GM19438 (cell line): Measurements from ENCODE around the gene DNAL4.

Experiments used
- ATAC-seq: cut with Tn5 transposase; IDR thresholded peaks from one replicate; pipeline ENCODE4 v1.9.1; 2021; ENCODE audit warnings: low read depth; ENCODE audit not compliant: unreplicated experiment

DNAL4 gene

DNA sequence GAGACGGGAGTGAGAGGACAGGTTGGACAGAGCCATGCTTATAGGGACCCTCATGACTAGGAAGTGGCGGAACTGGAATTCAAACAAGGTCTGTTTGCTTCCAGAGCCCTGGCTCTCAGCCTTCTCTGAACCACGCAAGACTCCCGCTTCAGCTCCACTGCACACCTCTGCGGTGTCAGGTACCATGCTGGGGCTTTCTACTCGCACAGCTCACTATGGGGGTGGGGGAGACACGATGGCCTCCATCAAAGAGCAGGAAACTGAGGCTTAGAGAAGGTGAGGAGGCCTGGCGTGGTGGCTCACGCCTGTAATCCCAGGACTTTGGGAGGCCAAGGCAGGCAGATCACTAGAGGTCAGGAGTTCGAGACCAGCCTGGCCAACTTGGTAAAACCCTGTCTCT, 52.4 kb downstream of the DNAL4 start:
- ATAC-seq, result no peak

GRCh38 chr22:38741166-38741565, 52.8 kb downstream of the DNAL4 start:
- ATAC-seq, result no peak

DNA sequence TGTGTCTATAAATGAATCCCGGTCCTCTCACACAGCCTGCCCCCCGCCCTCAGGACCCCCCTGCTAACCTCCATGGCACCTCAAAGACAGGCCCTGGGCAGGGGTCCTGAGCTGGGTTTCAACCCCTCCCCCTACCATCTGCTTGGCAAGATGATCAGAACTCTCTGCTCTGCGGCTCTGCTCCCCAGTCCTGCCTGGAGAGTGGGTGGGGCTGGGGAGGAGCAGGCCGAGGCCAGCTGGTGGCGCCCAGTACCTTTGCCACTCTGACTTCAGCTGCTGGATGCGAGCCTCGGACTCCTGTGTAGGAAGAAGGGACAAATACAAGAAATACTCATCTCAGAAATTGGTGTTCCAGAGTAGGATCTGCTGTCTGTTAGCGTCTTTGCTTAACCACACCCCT, 53.2 kb downstream of the DNAL4 start:
- no peak for ATAC-seq

DNA sequence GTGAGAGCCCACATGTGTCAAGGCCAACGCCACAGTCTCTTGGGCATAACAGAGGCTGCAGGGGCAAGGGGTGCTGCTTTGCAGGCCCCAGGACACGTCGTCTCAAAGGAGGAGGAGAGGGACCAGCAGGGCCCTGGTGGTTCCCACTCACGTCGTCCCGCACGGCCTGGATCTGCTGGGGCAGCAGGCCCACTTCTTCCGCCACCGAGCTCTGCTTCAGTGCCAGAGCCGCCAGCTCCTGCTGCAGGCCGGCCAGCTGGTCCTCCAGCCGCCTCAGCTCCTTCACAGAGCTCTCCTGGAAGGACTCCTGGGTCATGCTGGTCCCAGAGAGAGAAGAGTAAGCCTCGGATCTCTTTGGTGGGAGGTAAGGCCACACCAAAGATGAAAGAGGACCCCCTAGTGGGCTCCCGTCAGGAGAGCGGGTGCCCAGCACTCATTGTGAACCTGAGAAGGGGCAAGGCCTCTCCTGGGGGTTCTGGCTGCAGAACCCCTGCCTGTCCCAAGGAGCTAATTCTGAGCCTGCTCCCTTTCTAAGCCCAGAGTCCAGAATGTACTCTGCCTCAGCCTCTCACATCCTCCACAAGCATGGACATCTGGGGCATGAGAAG, 53.7 kb downstream of the DNAL4 start:
- no peak for ATAC-seq

- ATAC-seq, result no peak
Observed at GRCh38 chr22:38739300-38740055, 54.5 kb downstream of the DNAL4 start.

DNA sequence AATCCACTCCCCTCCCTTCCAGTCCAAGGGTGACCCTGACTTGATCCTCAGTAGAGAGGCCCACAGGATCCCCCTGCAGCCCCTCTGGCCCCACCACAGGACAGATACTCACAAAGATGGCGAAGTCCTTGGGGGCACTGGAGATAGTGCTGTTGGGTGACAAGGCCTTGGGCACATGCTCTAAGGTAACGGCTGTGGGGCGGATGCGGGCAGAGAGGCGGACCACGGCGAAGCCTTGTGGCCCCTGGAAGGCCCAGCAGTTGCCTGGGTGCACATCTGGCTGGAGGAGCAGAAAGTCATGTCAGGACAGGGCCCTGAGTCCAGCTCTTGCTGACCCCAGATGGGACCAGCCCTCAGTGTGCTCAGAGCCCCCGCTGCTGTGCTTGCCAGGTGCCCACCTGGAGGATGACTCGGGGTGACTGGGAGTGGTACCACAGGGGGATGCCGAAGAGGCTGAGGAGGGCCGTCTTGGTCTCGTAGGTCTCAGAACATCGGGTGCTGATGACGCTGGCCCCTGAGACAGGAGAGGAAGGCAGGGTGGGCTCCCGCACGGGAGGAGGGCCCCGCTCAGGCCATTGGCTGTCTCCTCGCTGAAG, 55.4 kb downstream of the DNAL4 start:
- ATAC-seq, result no peak

- no peak for ATAC-seq
Observed at GRCh38 chr22:38737302-38738060, 56.5 kb downstream of the DNAL4 start.

- no peak for ATAC-seq
Observed at GRCh38 chr22:38736257-38736570, 57.7 kb downstream of the DNAL4 start.

DNA sequence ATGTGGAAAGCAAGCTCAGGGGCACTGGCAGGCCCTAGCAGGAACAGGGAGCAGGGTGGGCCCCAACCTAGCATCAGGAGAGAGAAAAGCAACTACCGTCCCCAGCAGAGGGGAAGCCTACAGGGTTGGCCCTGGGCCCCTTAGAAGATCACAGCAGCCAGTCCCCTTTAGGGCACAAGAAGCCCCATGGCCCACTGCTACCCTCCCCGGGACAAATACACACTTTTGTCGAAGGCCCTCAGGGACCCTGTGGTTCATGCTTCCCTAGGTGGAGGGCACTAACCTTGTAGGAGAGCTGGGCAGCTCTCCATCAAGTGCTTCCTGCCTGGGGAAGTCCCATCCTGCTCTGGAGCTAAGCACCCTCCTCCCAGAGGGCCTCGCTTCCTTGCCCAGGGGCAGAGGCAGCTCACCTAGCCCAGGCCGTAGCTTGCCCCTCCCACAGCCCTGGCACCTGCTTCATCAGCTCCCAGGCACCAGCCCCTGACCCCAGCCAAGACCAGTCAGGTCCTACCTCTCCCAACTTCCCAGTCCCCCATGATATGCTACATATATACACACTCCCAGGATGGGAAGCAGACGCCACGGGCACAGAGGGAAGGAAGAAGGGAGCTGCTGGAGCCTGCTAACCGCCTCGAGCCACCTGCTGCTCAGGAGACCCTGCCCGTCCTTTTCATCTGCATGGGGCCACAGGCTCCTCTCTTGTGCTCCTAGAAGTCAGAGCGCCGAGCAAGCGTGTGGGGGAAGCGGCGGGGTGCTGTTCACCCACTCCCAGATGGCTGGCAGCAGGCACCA, 58.3 kb downstream of the DNAL4 start:
- ATAC-seq, result no peak

DNA sequence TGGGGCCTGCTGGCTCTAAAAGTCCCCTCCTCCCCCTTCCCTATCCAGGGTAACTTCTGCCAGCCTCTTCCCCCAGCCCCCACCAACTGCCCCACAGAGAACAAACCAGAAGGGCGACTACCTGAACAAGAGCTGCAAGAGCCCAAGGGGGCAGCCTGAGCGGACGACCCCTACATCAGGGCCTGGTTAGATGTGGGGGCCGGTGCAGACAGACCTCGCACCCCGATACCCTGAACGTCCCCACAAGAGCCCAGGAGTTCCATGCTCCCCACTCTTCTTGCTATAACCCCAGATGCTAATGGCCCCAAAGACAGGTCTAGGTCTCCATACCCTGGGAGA, 58.8 kb downstream of the DNAL4 start:
- ATAC-seq, result no peak

DNA sequence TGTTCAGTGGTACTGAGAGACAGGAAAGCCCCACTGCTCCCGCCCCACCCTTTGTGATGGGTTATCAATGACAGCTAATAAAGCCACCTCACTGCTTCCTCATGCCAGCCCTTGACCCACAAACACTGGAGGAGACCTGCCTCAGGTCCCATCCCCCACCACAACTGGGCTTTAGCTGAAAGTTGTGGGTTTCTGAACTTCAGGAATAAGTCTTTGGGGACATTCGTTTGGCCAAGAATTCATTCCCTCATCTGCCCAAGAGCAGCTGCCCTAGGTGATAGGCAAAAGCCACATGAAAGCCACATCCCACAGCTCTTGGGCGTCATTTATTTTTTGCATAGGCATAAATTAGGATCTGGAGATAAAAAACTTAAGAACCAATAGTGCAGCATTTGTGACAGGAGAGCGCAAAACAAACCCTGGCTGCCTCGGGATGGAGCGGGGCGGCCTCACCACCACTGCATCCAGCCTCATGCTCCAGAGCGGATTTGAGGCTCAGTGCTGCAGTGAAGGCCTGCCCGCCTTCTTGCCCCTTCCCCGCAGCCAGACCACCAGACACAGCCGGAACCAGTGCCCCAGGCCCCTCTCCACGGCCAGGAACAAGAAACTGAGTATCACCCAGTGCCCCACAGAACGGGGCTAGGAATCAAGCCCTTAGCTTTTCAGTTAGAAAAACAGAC, 59.4 kb downstream of the DNAL4 start:
- ATAC-seq, result no peak

DNA sequence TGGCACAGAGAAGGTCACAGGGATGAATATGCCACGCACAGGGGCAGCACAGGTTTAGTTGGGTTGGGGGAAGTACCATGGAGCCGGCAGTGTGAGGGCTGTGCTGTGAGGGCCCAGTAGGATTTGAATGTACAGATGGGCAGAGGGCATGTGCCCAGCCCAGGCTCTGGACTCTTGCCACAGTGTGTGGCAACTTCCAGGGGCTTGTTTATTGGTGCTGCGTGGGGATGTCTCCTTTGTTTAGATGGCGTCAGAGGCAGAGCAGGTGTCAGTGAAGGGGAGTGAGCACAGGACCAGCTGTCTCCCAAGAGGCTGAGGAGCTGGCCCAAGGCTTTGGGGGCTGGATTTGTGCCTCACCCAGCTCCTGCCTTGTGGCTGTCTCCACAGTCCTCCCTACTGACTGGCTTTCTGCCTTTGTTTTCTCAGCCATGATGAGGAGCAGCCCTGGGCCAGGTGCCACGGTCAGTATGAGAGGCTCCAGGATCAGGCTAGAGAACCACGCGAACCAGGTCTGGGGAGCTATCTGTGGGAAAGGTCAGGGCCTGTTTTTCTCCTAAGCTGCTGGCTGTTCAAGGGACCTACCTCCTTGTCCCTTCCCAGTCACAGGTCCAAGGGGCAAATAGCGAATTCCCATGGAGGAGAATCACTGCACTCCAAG, 60.1 kb downstream of the DNAL4 start:
- ATAC-seq, result no peak

- ATAC-seq, result no peak
Observed at GRCh38 chr22:38733329-38733723, 60.6 kb downstream of the DNAL4 start.

DNA sequence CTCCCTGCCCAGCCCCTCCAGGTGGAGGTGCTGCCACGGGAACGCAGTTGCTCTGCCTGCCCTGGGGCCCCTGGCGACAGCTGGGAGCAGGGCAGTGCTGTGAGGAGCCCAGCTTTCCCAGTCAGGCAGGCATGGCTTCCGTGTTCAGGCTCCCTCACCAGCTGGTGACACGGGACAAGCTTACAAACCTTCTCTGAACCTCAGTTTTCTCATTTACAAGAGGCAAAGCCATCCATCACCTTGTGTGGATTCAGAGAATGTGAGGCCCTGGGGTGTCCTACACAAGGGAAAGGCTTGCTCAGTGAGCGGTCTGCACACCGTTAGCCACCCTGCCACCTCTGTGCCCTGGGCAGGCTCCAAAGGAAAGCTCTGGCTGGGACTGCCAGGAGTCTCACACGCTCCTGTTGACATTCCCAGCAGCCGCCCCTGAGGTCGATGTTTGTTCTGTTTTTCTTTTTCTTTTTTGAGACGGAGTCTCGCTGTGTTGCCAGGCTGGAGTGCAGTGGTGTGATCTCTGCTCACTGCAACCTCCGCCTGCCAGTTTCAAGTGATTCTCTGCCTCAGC, 61.6 kb downstream of the DNAL4 start:
- ATAC-seq, result no peak

- no peak for ATAC-seq
Observed at GRCh38 chr22:38731703-38732161, 62.2 kb downstream of the DNAL4 start.

DNA sequence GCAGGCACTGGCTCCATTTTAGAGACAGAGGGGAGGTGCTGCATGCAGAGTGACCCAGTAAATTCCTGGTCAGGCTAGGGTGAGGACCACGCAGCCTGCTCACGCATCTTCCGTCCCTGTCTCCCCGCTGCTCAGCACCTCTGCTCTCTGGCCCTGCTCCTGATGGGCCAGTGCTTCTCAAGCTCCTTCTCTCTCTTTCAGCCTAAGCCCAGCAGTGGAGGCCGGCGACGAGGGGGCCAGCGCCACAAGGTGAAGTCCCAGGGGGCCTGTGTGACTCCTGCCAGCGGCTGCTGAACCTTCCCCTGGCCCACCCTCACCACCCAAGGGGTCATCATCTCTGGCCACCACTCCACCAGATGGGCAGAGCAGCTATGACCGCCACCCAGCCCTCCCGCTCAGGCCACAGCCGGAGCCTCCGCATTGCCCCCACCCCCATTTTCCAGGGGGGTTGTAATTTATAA, 63.5 kb downstream of the DNAL4 start:
- no peak for ATAC-seq

- ATAC-seq, result no peak
Observed at GRCh38 chr22:38729946-38730345, 64.0 kb downstream of the DNAL4 start.

DNA sequence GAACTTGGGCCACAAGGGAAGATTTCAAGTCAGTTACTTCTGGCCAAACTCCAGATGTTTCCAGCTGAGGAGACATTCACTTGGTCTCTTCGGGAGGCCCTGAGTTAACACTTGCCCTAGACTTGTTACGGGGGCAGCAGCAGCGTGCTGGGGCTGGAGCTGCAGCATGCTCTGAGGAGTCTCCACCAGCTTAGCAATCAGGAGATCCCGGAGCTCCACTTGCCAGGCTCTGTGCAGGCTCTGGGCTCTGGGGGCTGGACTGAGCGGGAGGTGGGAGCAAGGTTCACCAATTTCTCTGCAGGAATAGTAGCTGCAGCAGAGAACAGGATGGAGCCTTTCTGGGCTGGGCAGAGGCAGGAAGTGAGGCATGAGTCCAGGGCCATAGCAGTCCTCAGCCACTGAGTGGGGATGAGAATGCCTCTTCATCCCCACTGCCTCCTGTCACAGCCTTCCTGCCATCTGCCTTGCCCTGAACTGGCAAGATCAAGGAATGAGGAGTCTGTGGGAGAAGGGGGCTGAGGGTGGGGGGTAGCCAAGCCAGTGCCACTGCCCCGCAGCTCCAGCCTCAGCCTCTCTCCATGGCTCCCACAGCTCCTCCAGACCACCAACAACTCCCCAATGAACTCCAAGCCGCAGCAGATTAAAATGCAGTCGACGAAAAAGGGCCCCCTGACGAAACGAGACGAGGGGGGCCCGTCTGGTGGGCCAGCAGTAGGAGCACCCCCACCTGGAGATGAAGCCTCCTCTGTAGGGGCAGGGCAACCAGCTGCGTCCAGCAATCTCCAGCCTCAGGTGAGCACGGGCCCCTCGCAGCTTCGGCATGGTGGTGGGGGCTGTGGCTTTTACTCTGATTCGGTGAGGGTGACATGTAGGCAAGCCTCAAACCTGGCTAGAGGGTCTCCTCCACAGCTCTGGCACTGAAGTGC, 64.8 kb downstream of the DNAL4 start:
- no peak for ATAC-seq
